ENCODE results near the gene MSMP.
A peak's percentile ranks its signal among the peaks of the same experiment; 100 is the strongest.

The MSMP gene

DNA sequence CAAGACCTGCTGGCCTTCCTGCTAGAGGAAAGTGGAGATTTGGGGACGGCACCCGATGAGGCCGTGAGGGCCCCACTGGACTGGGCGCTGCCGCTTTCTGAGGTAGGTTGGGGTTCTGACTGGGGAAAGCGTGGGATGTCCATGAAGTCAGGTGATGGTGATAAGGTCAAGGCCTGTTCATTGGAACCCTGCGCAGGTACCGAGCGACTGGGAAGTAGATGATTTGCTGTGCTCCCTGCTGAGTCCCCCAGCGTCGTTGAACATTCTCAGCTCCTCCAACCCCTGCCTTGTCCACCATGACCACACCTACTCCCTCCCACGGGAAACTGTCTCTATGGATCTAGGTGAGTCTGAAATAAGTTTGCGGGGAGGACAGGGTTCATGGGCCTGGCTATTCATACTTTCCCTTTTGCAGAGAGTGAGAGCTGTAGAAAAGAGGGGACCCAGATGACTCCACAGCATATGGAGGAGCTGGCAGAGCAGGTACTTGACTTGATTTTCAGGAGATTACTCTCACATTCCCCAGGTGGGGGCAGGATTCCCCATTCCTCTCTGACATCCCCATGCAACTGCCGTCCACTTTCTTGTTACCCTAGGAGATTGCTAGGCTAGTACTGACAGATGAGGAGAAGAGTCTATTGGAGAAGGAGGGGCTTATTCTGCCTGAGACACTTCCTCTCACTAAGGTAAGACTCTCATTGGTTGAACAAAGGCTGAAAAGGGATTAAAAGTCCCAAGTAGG is 21.1 kb downstream of the MSMP start:
- TF ChIP-seq, protein P1, sequence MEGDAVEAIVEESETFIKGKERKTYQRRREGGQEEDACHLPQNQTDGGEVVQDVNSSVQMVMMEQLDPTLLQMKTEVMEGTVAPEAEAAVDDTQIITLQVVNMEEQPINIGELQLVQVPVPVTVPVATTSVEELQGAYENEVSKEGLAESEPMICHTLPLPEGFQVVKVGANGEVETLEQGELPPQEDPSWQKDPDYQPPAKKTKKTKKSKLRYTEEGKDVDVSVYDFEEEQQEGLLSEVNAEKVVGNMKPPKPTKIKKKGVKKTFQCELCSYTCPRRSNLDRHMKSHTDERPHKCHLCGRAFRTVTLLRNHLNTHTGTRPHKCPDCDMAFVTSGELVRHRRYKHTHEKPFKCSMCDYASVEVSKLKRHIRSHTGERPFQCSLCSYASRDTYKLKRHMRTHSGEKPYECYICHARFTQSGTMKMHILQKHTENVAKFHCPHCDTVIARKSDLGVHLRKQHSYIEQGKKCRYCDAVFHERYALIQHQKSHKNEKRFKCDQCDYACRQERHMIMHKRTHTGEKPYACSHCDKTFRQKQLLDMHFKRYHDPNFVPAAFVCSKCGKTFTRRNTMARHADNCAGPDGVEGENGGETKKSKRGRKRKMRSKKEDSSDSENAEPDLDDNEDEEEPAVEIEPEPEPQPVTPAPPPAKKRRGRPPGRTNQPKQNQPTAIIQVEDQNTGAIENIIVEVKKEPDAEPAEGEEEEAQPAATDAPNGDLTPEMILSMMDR (IDR thresholded peaks at IDR 0.05; ENCODE audit: control insufficient read depth, insufficient read depth, low read depth, low read length, missing control alignments): no peak
- DNase-seq (ENCODE audit: low read depth): no peak
- H3K4me3 ChIP-seq (ENCODE audit: control insufficient read depth, low read depth, low read length): peak overlapping the region; percentile 88

DNA sequence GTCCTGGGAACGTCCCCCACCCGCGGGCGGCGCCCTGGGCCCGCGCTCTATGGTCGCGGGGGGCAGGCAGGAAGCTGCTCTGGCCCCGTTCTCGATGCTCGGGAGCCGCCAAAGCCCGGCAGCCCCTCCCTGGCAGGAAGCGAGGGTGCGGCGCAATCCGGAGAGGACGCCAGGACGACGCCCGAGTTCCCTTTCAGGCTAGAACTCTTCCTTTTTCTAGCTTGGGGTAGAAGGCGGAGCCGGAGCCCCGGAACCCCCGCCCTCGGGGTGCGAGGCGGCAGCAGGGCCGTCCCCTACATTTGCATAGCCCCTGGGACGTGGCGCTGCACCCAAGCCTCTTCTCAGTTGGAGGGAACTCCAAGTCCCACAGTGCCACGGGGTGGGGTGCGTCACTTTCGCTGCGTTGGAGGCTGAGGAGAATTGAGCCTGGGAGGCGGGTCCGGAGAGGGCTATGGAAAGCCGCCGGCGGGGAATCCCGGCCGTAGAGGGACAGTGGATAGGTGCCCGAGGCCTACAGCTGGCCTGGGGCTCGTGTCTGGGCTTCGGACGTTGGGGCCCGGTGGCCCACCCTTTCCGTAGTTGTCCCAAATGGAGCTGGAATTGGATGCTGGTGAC is 21.8 kb downstream of the MSMP start, which contains the start of the genes CREB3 and TLN1:
TSS of gene CREB3 (plus strand) at position 482 of the 615 bp plus-strand sequence. CDS start at position 589, 107 bp downstream.
TSS of gene TLN1 (minus strand) at position 11 of the 615 bp plus-strand sequence. CDS start 6,501 bp downstream, outside the sequence.
- peak; percentile 97 for DNase-seq (ENCODE audit: low read depth)
- TF ChIP-seq, protein P1 (IDR thresholded peaks at IDR 0.05; ENCODE audit: control insufficient read depth, insufficient read depth, low read depth, low read length, missing control alignments): no peak
- H3K4me3 ChIP-seq (ENCODE audit: control insufficient read depth, low read depth, low read length): peak within 1 kb of the TSS; percentile 88

DNA sequence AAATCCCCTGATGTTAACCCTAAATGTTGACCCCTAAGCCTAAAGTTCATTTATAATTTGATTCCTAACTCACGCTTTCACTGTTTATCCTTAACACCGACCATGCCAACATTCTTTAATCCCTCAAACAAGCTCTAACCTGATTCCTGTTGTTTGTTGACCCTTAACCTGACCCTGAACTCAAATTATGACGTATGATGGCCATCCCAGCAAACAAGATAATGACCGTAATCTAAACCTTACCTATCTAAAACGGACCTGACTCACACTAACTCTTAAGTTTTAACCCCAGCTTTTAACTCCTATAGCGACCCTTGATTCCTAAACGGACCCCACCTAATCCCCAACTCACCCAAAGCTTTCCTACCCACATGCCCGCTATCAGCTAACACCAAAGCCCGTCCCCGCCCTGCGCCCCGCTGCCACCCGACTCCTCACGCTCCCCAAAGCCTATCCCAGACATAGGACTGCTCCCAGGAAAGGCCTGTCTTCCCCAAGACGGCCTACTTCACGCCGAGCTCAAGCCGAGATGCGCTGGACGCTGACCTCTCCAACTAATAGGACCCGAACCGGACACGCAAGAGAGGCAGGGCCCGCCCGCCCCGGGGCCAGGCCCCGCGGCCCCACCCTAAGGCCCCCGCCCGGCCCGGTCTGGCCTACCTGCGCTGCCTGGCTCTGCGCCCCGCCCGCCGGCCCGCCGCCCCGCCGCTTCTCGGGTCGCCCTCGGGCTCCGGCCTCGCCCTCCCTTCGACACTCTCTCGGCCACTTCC is 22.5 kb downstream of the MSMP start:
- TF ChIP-seq, protein P1 (IDR thresholded peaks at IDR 0.05; ENCODE audit: control insufficient read depth, insufficient read depth, low read depth, low read length, missing control alignments): no peak
- H3K4me3 ChIP-seq (ENCODE audit: control insufficient read depth, low read depth, low read length): peak overlapping the region; percentile 88
- DNase-seq (ENCODE audit: low read depth): no peak

DNA sequence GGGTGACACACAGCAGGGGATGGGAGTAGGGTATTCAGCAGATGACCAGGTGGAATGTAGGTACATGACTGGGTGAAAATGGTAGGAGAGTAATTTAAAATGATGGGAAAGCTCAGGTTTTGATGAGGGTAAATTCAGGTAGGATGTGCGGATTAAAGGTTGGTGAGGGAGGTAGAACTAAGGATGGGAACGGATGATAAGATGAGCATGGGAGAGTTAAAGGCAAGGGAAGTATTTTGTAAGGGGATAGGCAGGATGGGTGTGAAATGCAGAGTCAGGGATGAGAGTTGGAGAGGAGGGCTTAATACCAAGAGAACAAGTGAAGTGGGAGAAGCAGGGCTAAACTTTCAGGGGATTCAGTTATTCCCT is 23.6 kb downstream of the MSMP start:
- DNase-seq (ENCODE audit: low read depth): no peak
- TF ChIP-seq, protein P1 (IDR thresholded peaks at IDR 0.05; ENCODE audit: control insufficient read depth, insufficient read depth, low read depth, low read length, missing control alignments): no peak
- peak overlapping the region; percentile 88 for H3K4me3 ChIP-seq (ENCODE audit: control insufficient read depth, low read depth, low read length)

DNA sequence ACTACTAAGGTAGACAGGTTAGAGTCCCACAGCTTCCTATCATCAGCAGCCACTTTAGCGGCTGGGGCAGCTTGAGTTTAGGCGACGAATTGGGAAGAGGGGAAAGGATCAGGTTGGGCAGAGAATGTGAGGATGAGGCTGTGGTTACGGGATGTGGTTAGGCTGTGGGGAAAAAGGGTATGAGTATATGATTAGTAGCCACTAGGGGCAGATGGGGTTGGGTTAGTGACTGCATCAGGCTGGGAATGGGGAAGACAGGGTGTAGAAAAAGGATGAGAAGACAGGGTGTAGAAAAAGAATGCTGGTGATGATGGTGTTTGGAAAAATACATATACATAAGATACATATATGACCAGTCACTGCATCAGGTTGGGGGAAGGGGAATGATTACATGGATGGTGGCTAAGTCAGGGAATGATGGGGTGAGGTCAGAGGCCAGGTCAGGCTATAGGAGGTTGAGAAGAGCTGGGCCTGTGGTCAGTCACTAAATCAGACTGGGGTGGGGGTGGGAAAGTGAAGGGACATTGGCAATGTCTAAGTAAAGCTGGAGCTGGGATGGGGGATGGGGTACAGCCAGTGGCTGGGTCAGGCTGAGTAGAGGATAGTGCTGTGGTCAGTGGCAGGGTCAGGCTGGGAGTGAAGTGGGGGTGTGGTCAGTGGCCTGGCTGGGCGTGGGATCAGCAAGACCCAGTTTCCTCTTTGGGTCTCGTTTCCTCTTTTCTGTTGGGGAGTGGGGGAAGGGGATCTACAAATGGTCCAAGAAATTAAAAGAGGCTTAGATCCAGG is 24.2 kb downstream of the MSMP start:
- TF ChIP-seq, protein P1 (IDR thresholded peaks at IDR 0.05; ENCODE audit: control insufficient read depth, insufficient read depth, low read depth, low read length, missing control alignments): peak; percentile 77
- peak overlapping the region; percentile 88 for H3K4me3 ChIP-seq (ENCODE audit: control insufficient read depth, low read depth, low read length)
- peak; percentile 61 for DNase-seq (ENCODE audit: low read depth)

DNA sequence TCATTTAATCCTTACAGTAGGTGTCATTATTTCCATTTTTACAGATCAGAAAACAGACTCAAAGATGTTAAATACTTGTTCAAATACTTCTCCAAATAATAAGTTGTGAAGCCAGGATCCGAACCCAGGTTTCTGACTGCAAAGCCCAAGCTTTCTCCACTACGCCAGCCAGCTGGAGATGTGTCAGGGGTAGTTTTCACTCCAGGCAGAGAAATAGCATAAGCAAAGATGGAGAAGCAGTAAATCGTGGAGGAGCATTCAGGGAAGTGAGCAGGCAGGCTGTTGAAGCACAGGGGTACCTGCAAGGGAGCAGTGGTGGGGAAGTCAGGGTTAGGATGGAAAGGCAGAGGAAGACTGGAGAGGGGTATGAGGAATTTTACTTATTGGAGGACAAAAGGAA is 25.0 kb downstream of the MSMP start:
- H3K4me3 ChIP-seq (ENCODE audit: control insufficient read depth, low read depth, low read length): peak overlapping the region; percentile 88
- no peak for DNase-seq (ENCODE audit: low read depth)
- TF ChIP-seq, protein P1 (IDR thresholded peaks at IDR 0.05; ENCODE audit: control insufficient read depth, insufficient read depth, low read depth, low read length, missing control alignments): no peak

Measured in AG09309 (cell line).